Measurements from ENCODE around the gene ASCC3.

The ASCC3 gene

GRCh38 chr6:100538086-100538485, 343.0 kb downstream of the ASCC3 start:
- TF ChIP-seq GATA2 (IDR thresholded peaks at IDR 0.05; ENCODE audit: low read depth, low read length) (no peak), GATA3 (IDR thresholded peaks at IDR 0.05; ENCODE audit: low read depth, low read length) (no peak)

- TF ChIP-seq GATA2 (IDR thresholded peaks at IDR 0.05; ENCODE audit: low read depth, low read length), result no peak
- no peak for TF ChIP-seq GATA3 (IDR thresholded peaks at IDR 0.05; ENCODE audit: low read depth, low read length)
Observed at GRCh38 chr6:100518588-100518987, 362.5 kb downstream of the ASCC3 start.

- TF ChIP-seq GATA3 (IDR thresholded peaks at IDR 0.05; ENCODE audit: low read depth, low read length) (no peak), GATA2 (IDR thresholded peaks at IDR 0.05; ENCODE audit: low read depth, low read length) (no peak)
Observed at GRCh38 chr6:100517633-100518032, 363.5 kb downstream of the ASCC3 start.

- TF ChIP-seq GATA3 (IDR thresholded peaks at IDR 0.05; ENCODE audit: low read depth, low read length) (no peak), GATA2 (IDR thresholded peaks at IDR 0.05; ENCODE audit: low read depth, low read length) (no peak)
Observed at GRCh38 chr6:100517106-100517505, 364.0 kb downstream of the ASCC3 start.

- TF ChIP-seq GATA3 (IDR thresholded peaks at IDR 0.05; ENCODE audit: low read depth, low read length), result peak; percentile 55
- peak; percentile 53; the same call in 1 of the 2 replicates for TF ChIP-seq GATA2 (IDR thresholded peaks at IDR 0.05; ENCODE audit: low read depth, low read length)
Observed at GRCh38 chr6:100514660-100515059, 366.5 kb downstream of the ASCC3 start.

DNA sequence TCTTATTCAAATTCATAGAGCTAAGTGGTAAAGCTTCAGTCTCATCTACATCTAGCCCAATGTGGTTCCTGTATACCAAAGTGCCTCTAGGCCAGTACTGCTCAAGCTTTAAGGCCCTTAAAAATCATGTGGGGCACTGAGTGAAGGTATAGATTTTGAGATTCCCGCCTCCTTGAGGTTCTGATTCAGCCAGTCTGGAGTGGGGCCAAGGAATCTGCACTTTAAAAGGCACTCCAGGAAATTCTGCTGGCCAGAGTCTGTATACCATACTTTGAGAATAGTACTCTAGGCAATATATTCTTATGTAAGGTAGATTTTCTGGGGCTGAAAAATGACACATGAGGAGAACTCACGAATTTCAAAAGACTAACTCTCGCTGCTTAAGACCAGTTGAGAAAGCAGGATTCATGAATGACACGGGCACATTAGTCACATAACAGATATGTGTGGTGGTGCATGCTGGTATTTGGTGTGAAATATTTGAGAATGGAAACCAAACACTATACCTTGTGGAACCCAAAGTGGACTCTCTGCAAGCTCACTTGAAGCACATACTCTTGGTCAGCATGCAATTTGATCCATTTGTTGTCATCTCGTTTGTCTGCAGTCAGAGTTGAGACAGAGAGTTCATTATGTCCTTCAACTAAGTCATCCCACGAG, 368.8 kb downstream of the ASCC3 start:
- TF ChIP-seq GATA2 (IDR thresholded peaks at IDR 0.05; ENCODE audit: low read depth, low read length) (no peak), GATA3 (IDR thresholded peaks at IDR 0.05; ENCODE audit: low read depth, low read length) (no peak)

DNA sequence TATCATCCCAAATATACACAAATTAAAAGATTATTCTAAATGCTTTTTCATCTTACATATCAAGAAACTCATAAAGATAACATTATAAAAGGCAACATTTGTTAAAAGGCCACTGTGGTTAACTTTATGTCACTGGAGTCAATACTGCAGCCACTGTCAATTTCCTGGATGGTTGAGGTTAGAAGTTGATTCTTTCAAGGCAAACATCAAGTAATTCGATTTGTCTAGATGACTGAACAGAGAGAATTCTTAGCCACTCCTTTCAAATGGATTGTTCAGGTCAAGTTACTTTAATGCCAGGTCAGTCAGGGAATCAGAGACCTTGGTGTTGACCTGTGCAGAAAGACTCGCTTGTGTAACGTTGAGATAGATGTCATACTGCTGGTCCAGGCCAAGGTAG, 372.0 kb downstream of the ASCC3 start:
- TF ChIP-seq GATA3 (IDR thresholded peaks at IDR 0.05; ENCODE audit: low read depth, low read length) (no peak), GATA2 (IDR thresholded peaks at IDR 0.05; ENCODE audit: low read depth, low read length) (no peak)

- TF ChIP-seq GATA3 (IDR thresholded peaks at IDR 0.05; ENCODE audit: low read depth, low read length) (no peak), GATA2 (IDR thresholded peaks at IDR 0.05; ENCODE audit: low read depth, low read length) (no peak)
Observed at GRCh38 chr6:100506651-100507050, 374.5 kb downstream of the ASCC3 start.

DNA sequence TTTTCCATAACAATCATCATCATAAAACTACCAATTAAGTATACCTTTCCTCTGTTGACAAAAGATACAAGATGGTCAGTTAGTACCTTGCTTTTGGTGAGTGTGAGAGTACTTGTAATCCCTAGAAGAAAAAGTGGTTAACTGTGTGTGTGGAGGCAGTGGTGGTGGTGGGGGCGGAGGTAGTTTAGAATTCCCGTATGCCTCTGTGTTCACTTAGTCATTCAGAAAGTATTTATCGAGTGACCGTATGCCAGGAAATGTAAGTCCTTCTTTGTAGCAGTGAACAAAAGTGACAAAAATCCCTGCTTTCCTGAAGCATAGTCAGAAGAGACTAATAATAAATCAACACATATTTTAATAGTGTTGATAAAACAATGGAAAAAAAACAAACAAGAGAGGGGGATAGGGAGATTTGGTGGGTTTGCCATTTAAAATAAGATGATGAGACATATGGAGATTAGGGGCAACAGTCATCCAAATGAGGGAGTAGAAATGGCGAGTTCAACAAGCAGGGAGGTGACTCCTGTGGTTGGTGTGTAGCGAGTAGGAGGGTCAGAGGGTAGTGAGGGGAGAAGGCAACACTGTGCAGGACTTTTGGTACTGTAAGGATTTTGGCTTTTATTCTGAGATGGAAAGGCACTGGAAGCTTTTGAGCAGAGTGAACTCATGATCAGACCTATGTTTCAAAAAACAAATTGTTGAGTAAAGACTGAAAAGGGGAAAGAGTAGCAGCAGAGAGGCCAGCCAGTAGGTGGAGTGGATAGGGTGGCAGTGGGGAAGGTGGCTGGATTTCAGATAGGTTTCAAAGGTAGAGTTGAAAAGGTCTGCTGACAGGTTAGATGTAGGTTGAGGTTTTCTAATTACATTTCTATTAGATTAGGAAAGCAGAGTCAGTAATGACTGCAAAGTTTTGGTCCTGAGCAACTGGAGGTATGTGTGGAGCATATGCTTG, 376.1 kb downstream of the ASCC3 start:
- no peak for TF ChIP-seq GATA3 (IDR thresholded peaks at IDR 0.05; ENCODE audit: low read depth, low read length)

DNA sequence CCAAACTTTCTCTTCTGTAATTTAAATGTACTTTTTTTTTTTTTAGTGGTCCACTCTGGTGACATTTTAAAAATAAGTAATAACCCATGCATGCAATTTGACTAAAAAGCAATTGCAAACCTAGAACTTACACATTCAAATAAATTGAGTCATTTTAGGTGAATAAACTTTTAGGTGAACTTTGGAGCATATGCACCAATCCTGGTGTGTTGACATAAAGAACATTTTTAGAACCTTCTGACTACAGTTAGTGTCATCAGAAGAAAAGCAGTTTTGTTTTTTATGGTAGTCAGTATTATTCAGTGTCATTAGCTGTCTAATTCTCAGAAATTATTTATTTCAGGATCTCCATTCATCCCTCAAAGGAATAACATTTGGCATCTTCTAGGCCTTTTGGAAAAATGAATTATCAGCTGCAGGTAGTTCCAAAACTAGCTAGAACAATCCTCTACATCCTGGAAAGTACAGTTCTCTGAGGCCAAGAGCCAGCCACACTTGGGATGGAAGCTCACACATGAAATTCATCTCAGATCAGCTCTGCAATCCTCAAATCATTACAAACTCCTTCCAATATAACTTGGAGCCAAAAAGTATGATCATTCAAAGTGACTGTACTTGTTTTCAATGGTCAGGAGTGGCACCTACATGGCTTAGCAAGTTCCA, 378.0 kb downstream of the ASCC3 start:
- TF ChIP-seq GATA2 (IDR thresholded peaks at IDR 0.05; ENCODE audit: low read depth, low read length) (no peak), GATA3 (IDR thresholded peaks at IDR 0.05; ENCODE audit: low read depth, low read length) (no peak)

- TF ChIP-seq GATA3 (IDR thresholded peaks at IDR 0.05; ENCODE audit: low read depth, low read length) (no peak), GATA2 (IDR thresholded peaks at IDR 0.05; ENCODE audit: low read depth, low read length) (no peak)
Observed at GRCh38 chr6:100493206-100493888, 387.8 kb downstream of the ASCC3 start.

GRCh38 chr6:100491952-100492670, 389.0 kb downstream of the ASCC3 start:
- no peak for TF ChIP-seq GATA2 (IDR thresholded peaks at IDR 0.05; ENCODE audit: low read depth, low read length)
- TF ChIP-seq GATA3 (IDR thresholded peaks at IDR 0.05; ENCODE audit: low read depth, low read length), result no peak

- no peak for TF ChIP-seq GATA3 (IDR thresholded peaks at IDR 0.05; ENCODE audit: low read depth, low read length)
- TF ChIP-seq GATA2 (IDR thresholded peaks at IDR 0.05; ENCODE audit: low read depth, low read length), result no peak
Observed at GRCh38 chr6:100490065-100490464, 391.1 kb downstream of the ASCC3 start.

Data from SH-SY5Y (cell line).